ENCODE data around the gene SMAD3. TPM values are rescaled to one million over a fixed set of nuclear protein-coding genes. Genes with fewer than 3 reads are reported as not detected.

SMAD3 gene
- total RNA-seq, 3 donors from 2014 or later: 22.5 to 44.6 (median 33.4) TPM

DNA sequence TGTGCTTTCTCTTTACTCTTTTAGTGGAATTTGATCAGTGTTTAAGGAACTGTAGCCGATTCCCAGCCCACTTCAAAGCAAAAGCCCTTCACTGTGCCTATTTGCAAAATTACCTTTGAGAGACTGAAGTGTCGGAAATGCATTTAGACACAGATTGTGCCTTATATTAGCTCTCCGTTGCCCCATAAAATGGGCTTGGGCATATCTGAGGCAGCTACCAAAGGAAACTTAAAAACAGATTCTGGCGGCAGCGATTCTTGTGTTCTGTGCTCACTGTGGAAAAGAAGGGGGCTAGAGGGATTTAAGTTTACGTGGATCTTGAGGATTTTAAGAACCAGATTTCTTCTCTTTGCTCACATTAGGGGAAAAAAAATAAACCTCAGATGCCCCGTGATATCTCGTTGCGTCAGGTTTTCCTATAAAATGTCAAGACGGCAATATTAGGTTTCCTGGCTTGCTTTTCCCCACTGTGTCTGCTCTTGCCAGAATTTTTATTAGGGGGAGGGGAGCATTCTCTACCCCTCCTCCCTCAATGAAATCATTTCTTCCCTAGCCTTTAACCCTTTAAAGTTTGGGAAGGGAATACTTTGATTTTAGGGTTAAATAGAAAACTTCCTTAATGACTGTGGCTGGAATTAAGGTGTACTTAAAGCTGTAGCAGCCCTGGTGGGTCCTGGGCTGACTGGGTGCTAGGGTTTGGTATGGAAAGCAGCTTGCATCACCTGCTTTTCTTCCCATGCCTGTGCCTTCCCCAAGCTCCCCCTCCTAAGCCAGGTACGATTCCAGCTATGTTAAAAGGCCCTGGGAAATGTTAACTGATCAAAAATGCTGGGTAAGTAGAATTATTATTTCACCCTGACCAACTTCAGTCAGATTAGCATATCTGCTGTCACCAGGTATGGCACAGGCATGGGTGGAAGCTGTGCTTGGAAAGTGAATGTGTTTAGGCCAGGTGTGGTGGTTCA lies 73.8 kb downstream of the SMAD3 start:
- TF ChIP-seq, protein P1, sequence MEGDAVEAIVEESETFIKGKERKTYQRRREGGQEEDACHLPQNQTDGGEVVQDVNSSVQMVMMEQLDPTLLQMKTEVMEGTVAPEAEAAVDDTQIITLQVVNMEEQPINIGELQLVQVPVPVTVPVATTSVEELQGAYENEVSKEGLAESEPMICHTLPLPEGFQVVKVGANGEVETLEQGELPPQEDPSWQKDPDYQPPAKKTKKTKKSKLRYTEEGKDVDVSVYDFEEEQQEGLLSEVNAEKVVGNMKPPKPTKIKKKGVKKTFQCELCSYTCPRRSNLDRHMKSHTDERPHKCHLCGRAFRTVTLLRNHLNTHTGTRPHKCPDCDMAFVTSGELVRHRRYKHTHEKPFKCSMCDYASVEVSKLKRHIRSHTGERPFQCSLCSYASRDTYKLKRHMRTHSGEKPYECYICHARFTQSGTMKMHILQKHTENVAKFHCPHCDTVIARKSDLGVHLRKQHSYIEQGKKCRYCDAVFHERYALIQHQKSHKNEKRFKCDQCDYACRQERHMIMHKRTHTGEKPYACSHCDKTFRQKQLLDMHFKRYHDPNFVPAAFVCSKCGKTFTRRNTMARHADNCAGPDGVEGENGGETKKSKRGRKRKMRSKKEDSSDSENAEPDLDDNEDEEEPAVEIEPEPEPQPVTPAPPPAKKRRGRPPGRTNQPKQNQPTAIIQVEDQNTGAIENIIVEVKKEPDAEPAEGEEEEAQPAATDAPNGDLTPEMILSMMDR (IDR thresholded peaks at IDR 0.05): no peak
- TF ChIP-seq POLR2AphosphoS5 (IDR thresholded peaks at IDR 0.05): no peak
- TF ChIP-seq POLR2A (IDR thresholded peaks at IDR 0.05): no peak
- intact Hi-C loops (cut with DNase I; ENCODE audit: low total_unique reads): no loop called here
- Histone ChIP-seq H3K4me1 (peaks cover 0 to 12% of the 10 kb centered on the region in 2 donors), H3K27me3 (no peaks in the 10 kb centered on the region), H3K27ac (peak overlapping the region; percentile 72 to 85), H3K4me3 (peak overlapping the region in 2 of 3 donors; percentile 10 to 50), H3K9me3 (no peaks in the 10 kb centered on the region), H3K36me3 (no peaks in the 10 kb centered on the region)
- DNase-seq (ENCODE audit: low spot score in 2 of 2): no peak

DNA sequence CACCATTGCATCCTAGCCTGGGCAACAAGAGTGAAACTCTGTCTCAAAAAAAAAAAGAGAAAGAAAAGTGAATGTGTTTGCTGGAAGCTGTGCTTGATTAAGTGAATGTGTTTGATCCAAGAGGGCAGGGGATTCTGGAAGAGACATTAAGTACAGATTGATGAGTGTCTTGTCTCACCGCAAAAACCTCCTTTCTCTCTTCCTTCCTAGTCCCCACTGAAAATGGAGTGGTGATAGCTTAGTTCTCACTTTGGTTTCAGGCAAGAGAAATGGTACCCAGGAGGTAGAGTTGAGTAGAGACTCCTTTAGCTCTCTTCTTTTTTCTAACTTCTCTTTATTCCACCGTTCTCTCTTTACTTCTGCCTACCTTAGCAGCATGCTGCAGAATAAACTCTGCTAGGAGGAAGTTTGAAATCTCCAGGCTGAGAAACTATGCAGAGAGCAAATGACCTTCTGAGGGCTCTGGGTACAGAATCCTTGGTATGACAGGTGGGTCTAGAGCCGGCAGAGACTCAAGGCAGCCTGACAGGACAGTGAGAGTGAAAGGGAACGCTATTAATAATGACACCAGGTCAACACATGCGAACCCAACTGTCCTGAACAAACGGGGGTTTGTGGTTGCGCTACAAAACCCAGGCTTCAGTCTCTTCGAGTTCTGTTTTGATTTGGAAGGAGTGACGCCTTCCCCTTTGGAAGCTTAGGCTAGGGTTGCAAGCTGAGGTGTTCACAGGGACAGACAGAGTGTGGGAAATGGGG lies 74.9 kb downstream of the SMAD3 start:
- Histone ChIP-seq H3K4me3 (no peak overlapping the region), H3K4me1 (peaks cover 0 to 3% of the 10 kb centered on the region in 2 donors), H3K27ac (no peak overlapping the region), H3K27me3 (no peaks in the 10 kb centered on the region), H3K36me3 (no peaks in the 10 kb centered on the region), H3K9me3 (no peaks in the 10 kb centered on the region)
- no peak for DNase-seq (ENCODE audit: low spot score in 2 of 2)
- intact Hi-C loops (cut with DNase I; ENCODE audit: low total_unique reads): no loop called here
- TF ChIP-seq, protein P1 (IDR thresholded peaks at IDR 0.05): no peak
- TF ChIP-seq POLR2AphosphoS5 (IDR thresholded peaks at IDR 0.05) (no peak), POLR2A (IDR thresholded peaks at IDR 0.05) (no peak)

DNA sequence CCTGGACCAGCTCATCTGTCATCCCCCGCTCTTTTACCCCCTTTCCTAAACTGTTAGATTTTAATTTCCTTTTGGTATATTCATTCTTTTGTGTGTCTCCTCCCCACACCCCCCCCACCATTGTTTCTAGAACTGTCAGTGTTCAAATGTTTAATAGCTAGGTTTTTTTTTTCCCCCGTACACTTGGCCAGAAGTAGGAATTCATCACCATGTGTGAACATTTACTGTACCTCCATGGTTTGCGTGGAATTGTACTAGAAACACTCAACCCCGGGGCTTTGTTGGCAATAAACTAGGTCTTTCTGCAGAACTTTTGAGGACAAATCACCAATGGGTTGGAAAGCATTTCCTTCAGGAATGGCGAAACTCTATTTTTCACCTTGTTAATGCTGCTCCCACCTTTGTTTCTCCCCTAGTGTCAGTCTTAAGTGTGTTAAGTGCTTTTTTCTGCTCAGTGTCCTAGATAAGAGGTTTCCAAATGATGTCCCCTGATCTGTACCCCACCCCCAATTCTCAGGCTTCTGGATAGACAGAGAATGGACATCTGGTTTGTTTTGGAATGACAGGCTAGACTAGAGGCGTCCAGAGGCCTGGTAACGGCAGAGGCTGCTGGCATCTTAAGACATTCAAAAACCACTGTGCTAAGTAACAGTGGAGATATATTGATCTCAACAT lies 76.8 kb downstream of the SMAD3 start:
- H3K9me3 ChIP-seq: no peaks in the 10 kb centered on the region
- H3K4me3 ChIP-seq: no peak overlapping the region
- intact Hi-C loops (cut with DNase I; ENCODE audit: low total_unique reads): no loop called here
- peak overlapping the region in 1 of 2 donors; percentile 33 for H3K27ac ChIP-seq
- H3K27me3 ChIP-seq: no peaks in the 10 kb centered on the region
- no peaks in the 10 kb centered on the region for H3K36me3 ChIP-seq
- TF ChIP-seq, protein P1 (IDR thresholded peaks at IDR 0.05): no peak
- TF ChIP-seq POLR2AphosphoS5 (IDR thresholded peaks at IDR 0.05) (no peak), POLR2A (IDR thresholded peaks at IDR 0.05) (no peak)
- H3K4me1 ChIP-seq: peaks cover 4 to 5% of the 10 kb centered on the region in 2 donors
- DNase-seq (ENCODE audit: low spot score in 2 of 2): no peak

DNA sequence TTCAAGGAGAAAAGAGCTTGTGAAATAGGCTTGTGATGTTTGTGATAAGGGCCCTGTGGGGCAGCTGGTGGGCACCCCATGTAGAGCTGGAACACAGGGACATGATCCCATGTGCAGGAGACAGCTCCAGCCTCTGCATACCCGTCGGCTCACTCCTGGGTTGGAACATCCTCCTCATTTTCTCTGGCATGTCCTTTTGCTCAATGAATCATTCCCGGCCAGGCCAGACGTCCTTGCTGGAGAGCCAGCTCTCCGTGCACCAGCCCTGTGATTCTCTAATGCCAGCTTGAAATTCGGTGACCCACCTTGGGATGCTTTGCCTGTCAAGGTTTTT lies 77.3 kb downstream of the SMAD3 start:
- DNase-seq (ENCODE audit: low spot score in 2 of 2): no peak
- Histone ChIP-seq H3K36me3 (no peaks in the 10 kb centered on the region), H3K27ac (peak overlapping the region in 1 of 2 donors; percentile 26), H3K4me3 (no peak overlapping the region), H3K4me1 (peaks cover 9 to 10% of the 10 kb centered on the region in 2 donors), H3K9me3 (no peaks in the 10 kb centered on the region), H3K27me3 (no peaks in the 10 kb centered on the region)
- intact Hi-C loops (cut with DNase I; ENCODE audit: low total_unique reads): no loop called here
- TF ChIP-seq POLR2A (IDR thresholded peaks at IDR 0.05) (no peak), POLR2AphosphoS5 (IDR thresholded peaks at IDR 0.05) (no peak)
- TF ChIP-seq, protein P1 (IDR thresholded peaks at IDR 0.05): no peak
